GM21360 (cell line): Measurements from ENCODE around the gene MTR.

Experiments used
- ATAC-seq: cut with Tn5 transposase; IDR thresholded peaks from one replicate; pipeline ENCODE4 v1.9.1; 2021; ENCODE audit warnings: mild to moderate bottlenecking, moderate library complexity; ENCODE audit not compliant: unreplicated experiment

MTR gene

GRCh38 chr1:236948996-236949395, 153.9 kb downstream of the MTR start:
- no peak for ATAC-seq

GRCh38 chr1:236950365-236950764, 155.3 kb downstream of the MTR start:
- ATAC-seq: no peak

- no peak for ATAC-seq
Observed at GRCh38 chr1:236951672-236952071, 156.6 kb downstream of the MTR start.

- ATAC-seq: no peak
Observed at GRCh38 chr1:236952246-236953003, 157.3 kb downstream of the MTR start.

- ATAC-seq: no peak
Observed at GRCh38 chr1:236953151-236953700, 158.1 kb downstream of the MTR start.
